Adrenal gland (tissue), 5 donors: ENCODE results near the gene NUDT5.

ENCODE experiments used
- POLR2A ChIP-seq, 2 donors: fragments of 450-650 bp; IDR thresholded peaks; one replicate each; pipeline ENCODE4 v1.6.1; 2017; ENCODE audit warnings: antibody characterized with exemption in 2 of 2, mild to moderate bottlenecking in 2 of 2, moderate library complexity in 1 of 2
- TF ChIP-seq, protein P1 (sequence below), 6 experiments: fragments of 450-650 bp in 4 of 6; fragments of 200-600 bp in 2 of 6; sonication (generic) in 1 of 6; IDR thresholded peaks; 1 replicate in 5 of 6; 2 replicates in 1 of 6; pipeline versions ENCODE4 v1.5.1 to v1.8.0; 2016 to 2021; ENCODE audit warnings: antibody characterized with exemption in 6 of 6, mild to moderate bottlenecking in 2 of 6, moderate library complexity in 1 of 6
- donor health status: DM: no; HTN: no; CAD: no.

GRCh38 chr10:12214093-12214492, 18.4 kb upstream of the NUDT5 start:
- TF ChIP-seq, protein P1, sequence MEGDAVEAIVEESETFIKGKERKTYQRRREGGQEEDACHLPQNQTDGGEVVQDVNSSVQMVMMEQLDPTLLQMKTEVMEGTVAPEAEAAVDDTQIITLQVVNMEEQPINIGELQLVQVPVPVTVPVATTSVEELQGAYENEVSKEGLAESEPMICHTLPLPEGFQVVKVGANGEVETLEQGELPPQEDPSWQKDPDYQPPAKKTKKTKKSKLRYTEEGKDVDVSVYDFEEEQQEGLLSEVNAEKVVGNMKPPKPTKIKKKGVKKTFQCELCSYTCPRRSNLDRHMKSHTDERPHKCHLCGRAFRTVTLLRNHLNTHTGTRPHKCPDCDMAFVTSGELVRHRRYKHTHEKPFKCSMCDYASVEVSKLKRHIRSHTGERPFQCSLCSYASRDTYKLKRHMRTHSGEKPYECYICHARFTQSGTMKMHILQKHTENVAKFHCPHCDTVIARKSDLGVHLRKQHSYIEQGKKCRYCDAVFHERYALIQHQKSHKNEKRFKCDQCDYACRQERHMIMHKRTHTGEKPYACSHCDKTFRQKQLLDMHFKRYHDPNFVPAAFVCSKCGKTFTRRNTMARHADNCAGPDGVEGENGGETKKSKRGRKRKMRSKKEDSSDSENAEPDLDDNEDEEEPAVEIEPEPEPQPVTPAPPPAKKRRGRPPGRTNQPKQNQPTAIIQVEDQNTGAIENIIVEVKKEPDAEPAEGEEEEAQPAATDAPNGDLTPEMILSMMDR (IDR thresholded peaks at IDR 0.05): no peak
- no peak for TF ChIP-seq POLR2A (IDR thresholded peaks at IDR 0.05)
